BJ (cell line): ENCODE measurements around the gene ATPAF2. TPM values are rescaled to one million over a fixed set of nuclear protein-coding genes. Genes with fewer than 3 reads are reported as not detected.

Source experiments
- CTCF ChIA-PET: fragments of 350-600 bp; formaldehyde crosslinking; extraction: SDS; loops from one replicate; lab custom pipeline; 2021; ENCODE audit warnings: antibody characterized with exemption, inconsistent platforms; lab: Yijun Ruan, JAX
- POLR2A ChIA-PET: fragments of 300-600 bp; sonication (Branson Sonifier 250); formaldehyde crosslinking; extraction: SDS; loops from one replicate; lab custom pipeline; 2021; ENCODE audit warnings: antibody characterized with exemption; lab: Charles Lee
- DNase-seq: peaks from one replicate; pipeline ENCODE4 v3.0.0-alpha.2; 2011; ENCODE audit warnings: low read depth
- H3K27me3 ChIP-seq: 2 replicates; pipeline ENCODE4 v1.6.0; 2011; ENCODE audit warnings: low read length; ENCODE audit not compliant: control insufficient read depth, insufficient read depth
- H3K36me3 ChIP-seq: 2 replicates; pipeline ENCODE4 v1.5.1; 2011; ENCODE audit warnings: low read length; ENCODE audit not compliant: control insufficient read depth, insufficient read depth
- H3K4me3 ChIP-seq: 2 replicates; pipeline ENCODE4 v1.5.1; 2011; ENCODE audit warnings: low read depth, mild to moderate bottlenecking, control low read depth, low read length
- CTCF ChIP-seq: IDR thresholded peaks from 2 replicates; pipeline ENCODE4 v1.5.1; 2011; ENCODE audit warnings: low read depth, mild to moderate bottlenecking, control low read depth, inconsistent platforms, low read length, moderate library complexity; ENCODE audit not compliant: insufficient read depth
- polyA plus RNA-seq: library from polyadenylated mRNA; depleted of rRNA; stranded (reverse); fragments of >200 nt; gene quantifications from 2 replicates; pipeline ENCODE4 v1.2.3, GENCODE V29; 2011

ATPAF2 gene
- polyA plus RNA-seq, 1 experiment, result 17.4 TPM

GRCh38 chr17:18066866-18067265 lies 27.9 kb upstream of the ATPAF2 start:
- no peak for DNase-seq
- peaks cover 9% of the 10 kb centered on the region for H3K36me3 ChIP-seq
- H3K4me3 ChIP-seq, result no peak overlapping the region
- ChIA-PET POLR2A (no interaction called here), CTCF (interaction anchor here (1.3 kb wide), 1 partner anchor 11 kb away, joined by 3 read pairs; no protein-coding TSS in a partner anchor)
- TF ChIP-seq CTCF, result no peak
- no peaks in the 10 kb centered on the region for H3K27me3 ChIP-seq

DNA sequence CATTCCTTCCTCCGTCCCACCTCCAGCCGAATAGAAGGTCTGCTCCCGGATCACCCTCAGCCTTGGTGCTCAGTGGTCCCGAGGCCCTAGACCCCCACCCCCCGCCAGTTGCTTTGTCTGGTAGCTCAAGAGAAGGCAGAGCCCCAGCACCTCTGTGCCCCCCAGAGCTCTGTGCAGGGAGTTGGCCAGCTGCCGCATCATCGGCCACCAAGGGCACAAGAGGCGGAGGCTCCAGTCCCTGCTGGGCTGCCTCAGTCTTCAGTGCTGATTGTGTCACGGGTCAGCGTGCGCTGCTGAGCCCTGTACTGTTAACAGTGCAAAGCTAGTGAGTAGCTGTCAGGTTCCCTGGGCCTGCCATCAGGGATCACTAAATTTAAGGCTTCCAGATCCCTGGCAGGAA lies 26.6 kb upstream of the ATPAF2 start:
- CTCF ChIA-PET, result interaction anchor here (1.3 kb wide), 1 partner anchor 10 kb away, joined by 3 read pairs; no protein-coding TSS in a partner anchor
- POLR2A ChIA-PET, result no interaction called here
- DNase-seq, result no peak

GRCh38 chr17:18064053-18064452 lies 25.1 kb upstream of the ATPAF2 start:
- ChIA-PET CTCF (interaction anchor here (1.1 kb wide), 1 partner anchor 9 kb away, joined by 3 read pairs; no protein-coding TSS in a partner anchor), POLR2A (no interaction called here)
- Histone ChIP-seq H3K27me3 (no peaks in the 10 kb centered on the region), H3K36me3 (peaks cover 18% of the 10 kb centered on the region), H3K4me3 (no peak overlapping the region)
- DNase-seq, result no peak
- TF ChIP-seq CTCF, result no peak

More for the DNA sequence above, 26.6 kb upstream of the ATPAF2 start:
- H3K27me3 ChIP-seq, result no peaks in the 10 kb centered on the region
- H3K36me3 ChIP-seq, result peaks cover 16% of the 10 kb centered on the region
- no peak overlapping the region for H3K4me3 ChIP-seq
- no peak for TF ChIP-seq CTCF

- Histone ChIP-seq H3K36me3 (peaks cover 18% of the 10 kb centered on the region), H3K4me3 (no peak overlapping the region), H3K27me3 (no peaks in the 10 kb centered on the region)
- DNase-seq, result no peak
- CTCF ChIA-PET, result interaction anchor here (1.3 kb wide), 1 partner anchor 12 kb away, joined by 4 read pairs; no protein-coding TSS in a partner anchor
- no peak for TF ChIP-seq CTCF
- POLR2A ChIA-PET, result no interaction called here
Measured at GRCh38 chr17:18059283-18059682, 20.3 kb upstream of the ATPAF2 start.

DNA sequence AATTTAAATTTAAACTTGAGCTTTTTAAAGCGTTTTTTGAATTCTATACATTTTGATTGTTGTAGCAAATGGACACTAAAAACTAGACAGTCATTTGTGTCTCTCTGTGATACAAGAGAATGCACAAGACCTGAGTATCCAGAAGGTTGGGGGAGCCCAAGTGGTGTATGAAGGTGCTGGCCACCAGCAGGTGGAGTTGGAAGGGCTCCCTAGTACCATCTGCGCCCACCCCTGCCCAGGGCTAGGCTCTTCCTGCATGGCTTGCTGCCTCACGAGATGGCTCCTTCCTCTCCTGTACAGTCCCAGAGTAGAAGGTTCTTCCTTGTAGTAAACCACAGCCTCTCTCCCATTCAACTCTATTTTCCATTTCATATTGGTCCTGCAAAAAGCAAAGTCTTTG lies 17.2 kb upstream of the ATPAF2 start:
- ChIA-PET CTCF (interaction anchor here (0.8 to 1.5 kb wide), 4 partner anchors 10 to 23 kb away, joined by 3 to 5 read pairs (median 3); no protein-coding TSS in a partner anchor), POLR2A (no interaction called here)
- no peak for DNase-seq
- H3K4me3 ChIP-seq, result no peak overlapping the region
- no peak for TF ChIP-seq CTCF
- H3K36me3 ChIP-seq, result peaks cover 18% of the 10 kb centered on the region
- H3K27me3 ChIP-seq, result no peaks in the 10 kb centered on the region
